AG08396 (cell line): ENCODE results near the gene TRA2A.

Source experiments
- DNase-seq: peaks from one replicate; pipeline ENCODE4 v3.0.0; 2012; ENCODE audit warnings: low spot score, mixed read lengths

Gene TRA2A

DNA sequence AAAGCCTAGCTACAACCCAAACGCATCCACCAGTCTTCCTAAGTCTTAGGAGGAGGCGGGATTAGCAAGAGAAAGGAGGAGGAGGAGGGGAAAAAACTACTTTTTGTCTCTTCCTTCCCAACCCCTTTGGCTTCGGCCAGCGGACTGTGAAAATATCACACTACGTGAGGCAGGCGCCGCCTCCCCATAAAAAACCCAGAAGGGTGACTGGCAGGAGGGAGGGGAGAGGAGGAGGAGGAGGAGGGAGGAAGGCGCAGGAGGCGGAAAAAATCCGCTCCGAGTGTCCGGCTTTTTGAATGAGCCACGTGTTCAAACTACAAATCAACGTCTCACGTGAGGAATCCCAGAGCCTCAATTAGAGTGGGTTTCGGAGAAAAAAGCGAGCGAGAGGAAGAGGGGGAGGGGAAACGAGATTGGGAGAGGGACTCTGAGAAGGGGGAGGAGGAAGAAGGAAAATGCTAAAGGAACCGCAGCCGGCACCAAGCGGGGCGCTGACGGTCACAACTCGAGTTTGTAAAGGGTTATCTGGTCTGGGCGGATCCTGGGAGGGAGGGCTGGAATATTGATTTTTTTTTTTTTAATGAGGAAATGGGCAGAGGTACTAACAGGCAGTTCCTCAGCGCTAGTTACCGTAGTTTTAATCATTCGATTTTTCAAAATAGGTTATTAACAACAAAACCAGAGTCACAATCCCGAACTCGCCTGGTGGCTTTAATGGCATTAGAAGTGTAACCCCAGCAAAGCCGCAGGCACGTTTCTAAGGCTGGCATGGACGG lies 61.3 kb downstream of the TRA2A start, which contains the start of gene IGF2BP3:
TSS of gene IGF2BP3 (minus strand) at position 162 of the 776 bp plus-strand sequence. CDS start 381 bp downstream, outside the sequence.
- DNase-seq = peak; percentile 57

DNA sequence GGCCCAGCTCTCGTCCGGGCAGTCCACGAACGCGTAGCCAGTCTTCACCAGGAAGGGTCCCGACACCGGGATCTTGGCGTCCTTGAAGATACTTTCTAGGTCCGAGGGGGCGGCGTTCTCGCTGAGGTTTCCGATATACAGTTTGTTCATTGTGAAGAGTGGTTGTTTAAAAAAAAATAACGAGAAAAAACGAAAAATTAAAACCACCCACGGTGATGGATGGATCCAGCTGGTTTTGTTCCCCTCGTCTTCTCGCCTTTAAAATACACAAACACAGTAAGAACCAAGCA lies 61.9 kb downstream of the TRA2A start:
- no peak for DNase-seq

DNA sequence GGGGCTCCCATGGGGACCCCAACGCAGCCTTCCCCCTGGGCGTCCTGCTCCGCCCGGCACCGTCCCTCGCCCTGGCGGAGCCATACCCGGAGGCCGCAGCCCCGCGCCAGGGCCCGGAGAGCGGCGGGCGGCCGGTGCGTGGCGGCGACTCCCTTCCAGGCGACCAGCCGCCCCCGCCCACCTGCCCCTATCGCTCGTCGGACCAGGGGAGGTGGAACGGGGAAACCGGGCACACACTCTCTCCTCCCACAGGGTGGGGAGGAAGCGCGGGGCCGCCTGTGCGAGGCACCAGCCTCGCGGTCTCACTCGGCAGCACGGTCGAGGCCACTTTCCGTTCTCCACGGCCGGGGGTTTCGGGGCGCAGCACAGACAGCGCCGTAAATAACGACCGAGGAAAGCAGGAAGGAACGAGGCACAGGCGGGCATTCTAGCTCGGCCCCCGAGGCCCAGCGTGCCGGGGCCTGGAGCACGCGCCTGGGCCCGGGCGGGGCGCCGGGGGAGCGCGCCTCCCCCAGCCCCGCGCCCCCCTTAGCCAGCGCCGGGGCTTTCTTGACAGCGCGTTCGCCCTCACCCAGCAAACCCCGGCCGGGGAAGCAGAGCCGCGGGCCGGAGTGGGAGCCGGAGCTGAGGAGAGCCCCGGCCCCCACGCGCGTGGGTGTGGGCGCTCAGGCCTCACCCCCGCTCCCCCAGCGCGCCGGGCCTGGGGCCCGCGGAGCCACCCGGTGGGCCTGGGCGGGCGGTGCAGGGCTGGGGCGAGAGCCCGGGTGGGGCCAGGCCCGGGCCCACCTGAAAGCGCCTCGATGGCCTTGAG lies 62.4 kb downstream of the TRA2A start:
- no peak for DNase-seq

DNA sequence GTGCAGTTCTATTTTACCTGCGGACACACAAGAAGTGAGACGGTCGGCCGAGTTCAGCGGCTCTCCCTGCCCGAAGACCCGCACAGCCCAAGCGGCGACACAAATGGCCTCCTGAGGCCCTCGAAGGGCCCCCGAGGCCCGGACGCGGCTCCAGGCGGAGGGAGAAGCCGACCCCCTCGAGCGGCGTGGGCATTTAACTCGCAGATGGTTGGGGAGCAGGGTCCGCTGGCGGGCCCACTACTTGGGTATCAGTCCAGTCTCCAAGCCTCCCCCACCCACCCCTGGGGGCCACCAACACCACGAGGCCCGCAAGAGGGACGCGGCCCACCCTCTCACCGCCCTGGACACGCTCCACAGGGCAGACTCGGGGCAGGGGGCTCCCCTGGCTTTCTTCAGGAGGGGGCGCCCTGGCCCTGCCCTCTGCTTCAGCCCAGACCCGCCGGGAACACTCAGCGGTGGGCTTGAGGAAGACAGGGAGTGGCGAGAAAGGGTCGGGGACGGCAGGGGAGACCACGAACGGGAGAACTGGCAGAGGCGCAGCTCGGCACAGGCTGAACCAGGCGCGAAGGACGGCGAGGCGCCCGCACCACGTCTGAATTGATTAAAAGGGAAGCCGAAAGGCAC lies 63.1 kb downstream of the TRA2A start:
- DNase-seq = no peak

DNA sequence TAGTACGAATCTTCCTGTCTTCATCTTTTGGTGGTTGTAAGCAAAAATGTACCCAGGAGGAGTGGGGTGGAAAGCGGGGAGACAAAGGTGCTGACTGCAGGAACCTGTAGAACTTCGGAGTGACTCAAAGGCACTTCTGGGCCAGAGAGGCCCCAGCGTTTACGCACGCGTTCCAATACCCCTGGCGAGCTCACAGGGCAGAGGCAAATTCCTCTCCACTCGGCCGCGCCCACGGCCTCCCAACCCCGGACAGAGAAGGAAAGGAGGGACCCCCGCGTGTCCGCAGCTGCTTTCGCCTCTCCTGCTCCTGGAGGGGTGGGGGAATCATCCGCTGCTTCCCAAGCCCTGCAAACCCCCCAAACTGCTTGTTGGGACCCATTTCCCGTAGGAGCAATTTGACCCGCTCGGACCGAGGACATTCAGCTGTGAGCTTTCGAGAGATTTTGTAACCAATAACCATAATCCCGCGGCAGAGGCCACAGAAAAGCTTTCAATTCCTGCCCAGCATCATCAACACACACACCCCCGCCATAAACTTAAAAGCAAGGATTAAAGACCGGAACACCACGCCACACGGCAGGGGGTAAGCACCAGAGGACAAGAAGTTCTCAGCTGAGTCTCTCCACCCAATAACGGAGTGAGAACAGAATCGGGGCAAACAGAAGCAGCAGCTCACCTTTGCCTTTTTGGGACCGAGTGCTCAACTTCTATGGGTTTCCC lies 63.8 kb downstream of the TRA2A start:
- DNase-seq = no peak

DNA sequence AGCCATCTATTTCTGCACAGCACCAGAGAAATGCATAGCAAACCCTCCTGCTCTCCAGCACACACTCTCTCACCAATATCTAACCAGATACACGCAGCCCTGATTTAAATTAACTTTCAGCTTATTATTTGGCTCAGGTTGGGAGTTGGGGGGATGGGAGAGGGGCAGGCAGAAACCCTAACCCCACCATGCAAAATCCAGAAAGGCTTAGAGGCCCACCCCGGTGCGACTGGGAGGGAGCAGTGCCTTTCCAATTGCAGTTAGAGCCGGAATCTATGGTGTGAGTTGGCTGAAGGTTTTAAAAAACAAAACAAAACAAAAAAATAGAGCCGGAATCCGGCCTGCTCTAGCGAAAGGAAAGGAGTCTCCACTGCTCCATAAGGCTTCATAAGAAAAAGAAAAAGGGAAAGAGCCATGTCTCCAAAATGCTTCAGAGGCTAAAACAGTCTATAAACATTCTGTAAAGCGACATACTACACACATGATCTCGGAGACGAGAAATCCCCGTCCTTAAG lies 64.4 kb downstream of the TRA2A start:
- no peak for DNase-seq

DNA sequence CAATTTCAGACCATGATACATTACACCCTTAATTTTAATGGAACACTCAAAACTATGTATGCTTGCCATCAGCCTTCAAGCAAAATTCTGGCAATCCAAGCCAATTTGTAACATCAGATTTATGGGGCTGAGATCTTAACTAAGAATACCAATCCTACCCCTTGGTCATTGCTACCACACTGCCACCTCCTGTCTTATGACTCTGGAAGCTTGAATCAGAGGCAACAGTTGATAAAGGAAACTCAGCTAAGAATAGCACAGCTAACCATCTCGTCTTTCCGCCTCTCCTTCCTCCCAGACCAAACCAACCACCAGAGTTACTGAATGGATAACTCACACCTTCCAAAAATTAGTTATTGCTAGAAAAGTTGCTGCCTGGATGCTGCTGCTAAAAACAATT lies 68.9 kb downstream of the TRA2A start:
- DNase-seq = peak; percentile 38

DNA sequence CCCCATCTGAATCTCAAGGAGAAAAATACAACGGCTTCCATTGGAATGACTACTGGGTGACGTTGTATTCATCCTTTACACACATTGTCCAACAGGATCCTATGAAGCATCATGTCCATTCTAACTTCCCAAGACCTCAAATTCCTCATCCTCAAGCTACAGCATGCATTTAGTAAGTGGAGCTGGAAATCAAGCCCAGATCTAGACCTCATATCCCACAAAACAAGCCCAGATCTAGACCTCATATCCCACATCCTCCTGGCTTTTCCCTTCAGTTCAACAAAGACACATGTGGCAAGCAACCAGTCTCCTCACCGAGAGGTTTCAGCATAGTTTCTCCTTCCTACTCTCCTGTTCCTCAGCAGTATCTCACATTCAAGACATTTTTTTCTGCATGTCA lies 73.7 kb downstream of the TRA2A start:
- DNase-seq = no peak

DNA sequence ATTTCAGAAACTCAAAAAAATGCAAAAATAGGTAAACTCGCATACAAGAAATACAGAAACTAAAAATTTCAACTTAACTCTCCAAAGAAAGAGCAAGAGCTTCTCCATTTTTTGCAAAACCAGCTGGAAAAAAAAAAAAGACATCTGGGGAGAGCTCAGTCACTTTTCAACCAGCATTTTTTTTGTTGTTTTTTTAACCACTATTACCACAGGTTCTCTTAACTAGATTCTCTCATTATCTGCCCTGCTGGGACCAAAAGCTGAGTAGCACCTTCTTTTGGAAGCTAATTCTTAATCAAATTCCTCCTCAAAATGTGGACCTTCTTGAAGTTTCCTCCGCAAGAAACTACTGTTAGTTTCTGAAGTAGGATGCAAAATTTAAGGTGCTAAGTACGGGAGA lies 75.7 kb downstream of the TRA2A start:
- DNase-seq = no peak

DNA sequence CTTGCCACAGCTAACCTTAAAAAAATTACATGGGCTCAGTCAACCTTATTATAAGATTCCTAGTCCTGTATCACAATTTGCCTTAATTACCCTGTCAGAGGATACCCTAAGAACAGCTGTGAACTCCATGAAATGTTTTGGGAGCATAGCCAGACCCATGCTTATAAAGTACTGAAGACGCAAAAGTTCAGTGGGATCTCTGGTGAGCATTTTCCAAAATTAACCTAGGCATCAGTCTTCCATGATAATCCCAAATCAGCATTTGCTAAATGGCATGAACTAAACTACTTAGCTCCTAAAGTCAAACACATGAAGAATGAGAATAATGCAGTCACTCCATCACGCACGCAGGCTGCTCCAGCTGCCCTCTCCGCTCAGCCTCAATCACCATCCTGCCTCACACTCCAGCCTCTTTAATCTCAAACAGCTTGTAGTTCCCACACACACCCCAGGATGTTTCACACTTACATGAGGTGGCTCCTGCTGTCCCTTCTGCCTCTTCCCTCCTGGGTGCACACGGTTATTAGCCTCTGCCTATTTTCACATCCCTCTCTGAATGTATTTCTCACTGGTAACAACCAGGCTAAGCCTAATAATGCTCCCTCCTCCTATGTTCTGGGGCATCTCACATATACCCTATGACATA lies 76.8 kb downstream of the TRA2A start:
- DNase-seq = no peak
